Omental fat pad (tissue), 4 donors: ENCODE data around the gene SEMA3A. TPM values are rescaled to one million over a fixed set of nuclear protein-coding genes. Genes with fewer than 3 reads are reported as not detected.

Experiments
- ATAC-seq: fragments of 150-250 bp; one replicate; pipeline ENCODE4 v1.9.1; 2016; ENCODE audit warnings: mild to moderate bottlenecking, moderate library complexity; ENCODE audit not compliant: low FRiP score
- DNase-seq: peaks from one replicate; pipeline ENCODE4 v3.0.0-alpha.2; 2019; ENCODE audit warnings: low spot score
- CTCF ChIP-seq, 3 donors: fragments of 450-650 bp; IDR thresholded peaks; one replicate each; pipeline ENCODE4 v1.5.1; 2016 to 2017; ENCODE audit warnings: antibody characterized with exemption in 3 of 3, mild to moderate bottlenecking in 3 of 3, moderate library complexity in 2 of 3
- total RNA-seq, 4 donors: library from RNA; depleted of rRNA; stranded (reverse); fragments of >200 nt; gene quantifications; one replicate each; pipeline ENCODE4 v1.1.0, GENCODE V29; 2016

SEMA3A gene
- total RNA-seq, 4 donors from 2014 or later, result 4.3 to 11.4 (median 7.4) TPM

- TF ChIP-seq CTCF (IDR thresholded peaks at IDR 0.05), result no peak
- ATAC-seq, result no peak
- DNase-seq, result no peak
Observed at GRCh38 chr7:83957333-83957732, 237.3 kb downstream of the SEMA3A start.

- ATAC-seq (no peak), DNase-seq (no peak)
- no peak for TF ChIP-seq CTCF (IDR thresholded peaks at IDR 0.05)
Observed at GRCh38 chr7:83956104-83956503, 238.5 kb downstream of the SEMA3A start.

- no peak for ATAC-seq
- DNase-seq, result no peak
- TF ChIP-seq CTCF (IDR thresholded peaks at IDR 0.05), result no peak
Observed at GRCh38 chr7:83952236-83952635, 242.4 kb downstream of the SEMA3A start.

- ATAC-seq (no peak), DNase-seq (no peak)
- no peak for TF ChIP-seq CTCF (IDR thresholded peaks at IDR 0.05)
Observed at GRCh38 chr7:83947260-83947659, 247.3 kb downstream of the SEMA3A start.

GRCh38 chr7:83946801-83947200, 247.8 kb downstream of the SEMA3A start:
- DNase-seq (no peak), ATAC-seq (no peak)
- no peak for TF ChIP-seq CTCF (IDR thresholded peaks at IDR 0.05)

- DNase-seq (no peak), ATAC-seq (no peak)
- TF ChIP-seq CTCF (IDR thresholded peaks at IDR 0.05), result no peak
Observed at GRCh38 chr7:83941300-83941699, 253.3 kb downstream of the SEMA3A start.

GRCh38 chr7:83937930-83938329, 256.7 kb downstream of the SEMA3A start:
- ATAC-seq (no peak), DNase-seq (no peak)
- TF ChIP-seq CTCF (IDR thresholded peaks at IDR 0.05), result no peak
